ENCODE data around the gene RBM41.

RBM41 gene

DNA sequence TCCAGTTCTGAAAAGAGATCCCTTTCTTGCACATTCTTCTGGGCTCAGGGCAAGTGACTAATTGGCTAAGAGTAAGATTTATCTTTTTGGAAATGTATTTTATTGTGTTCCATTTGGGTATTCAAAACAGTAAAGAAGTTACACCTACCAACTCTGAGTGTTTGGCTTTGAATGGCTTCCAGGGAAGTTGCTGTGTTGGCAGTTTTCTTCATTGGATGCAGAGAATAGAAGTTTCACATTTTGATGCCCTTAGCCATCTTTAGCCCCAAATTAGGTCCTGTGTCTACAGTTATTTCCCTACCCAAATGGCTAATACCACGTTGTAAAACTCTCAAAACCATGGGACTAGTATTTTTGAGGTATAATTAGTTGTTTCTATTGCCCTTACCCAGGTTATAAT is 88.9 kb downstream of the RBM41 start:
- DNase-seq (ENCODE audit: low read depth) = no peak

DNA sequence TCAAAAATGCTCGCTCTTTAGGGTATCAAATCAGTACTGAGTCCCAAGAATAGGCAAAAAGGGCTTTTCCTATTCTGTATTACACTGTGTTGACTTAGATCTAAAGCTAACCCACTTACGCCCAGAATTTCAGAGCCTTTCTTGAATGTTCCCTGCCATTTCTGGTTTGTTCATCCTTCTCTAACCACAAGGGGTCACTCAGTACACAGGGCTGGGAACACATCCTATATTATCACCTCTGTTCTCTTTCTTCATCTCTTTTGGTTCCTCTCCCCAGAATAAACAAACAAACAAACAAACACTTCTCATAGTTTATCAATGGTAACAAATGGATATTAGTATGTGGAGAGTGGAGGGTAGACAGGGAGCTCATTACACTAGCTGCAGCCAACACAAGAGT is 93.1 kb downstream of the RBM41 start:
- DNase-seq (ENCODE audit: low read depth) = no peak

DNA sequence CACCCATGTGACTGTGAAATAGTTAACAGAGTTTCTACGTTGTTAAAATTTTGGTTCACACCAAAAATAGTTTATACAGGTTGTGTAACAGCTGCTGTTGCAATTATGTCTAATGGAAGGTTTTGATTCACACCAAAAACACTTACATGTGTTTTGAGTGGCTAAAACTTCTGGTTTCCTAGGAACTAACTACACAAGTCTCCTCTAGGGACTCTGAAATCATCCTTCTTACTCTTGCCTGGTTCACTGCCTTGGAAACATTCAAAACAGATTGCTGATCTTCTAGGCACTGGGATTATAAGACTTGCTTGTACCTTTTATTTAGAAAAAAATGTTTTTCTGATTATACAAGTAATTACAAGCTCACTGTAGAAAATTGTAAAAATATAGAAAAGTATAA is 103.7 kb downstream of the RBM41 start:
- no peak for DNase-seq (ENCODE audit: low read depth)
